ENCODE results near the gene CIAO2B.
A peak's percentile ranks its signal among the peaks of the same experiment; 100 is the strongest.
"Not testable (repeated sequence)": the region's sequence is repeated elsewhere in the genome, so short reads cannot be mapped to it uniquely, and the experiment has no call there.

Gene CIAO2B

DNA sequence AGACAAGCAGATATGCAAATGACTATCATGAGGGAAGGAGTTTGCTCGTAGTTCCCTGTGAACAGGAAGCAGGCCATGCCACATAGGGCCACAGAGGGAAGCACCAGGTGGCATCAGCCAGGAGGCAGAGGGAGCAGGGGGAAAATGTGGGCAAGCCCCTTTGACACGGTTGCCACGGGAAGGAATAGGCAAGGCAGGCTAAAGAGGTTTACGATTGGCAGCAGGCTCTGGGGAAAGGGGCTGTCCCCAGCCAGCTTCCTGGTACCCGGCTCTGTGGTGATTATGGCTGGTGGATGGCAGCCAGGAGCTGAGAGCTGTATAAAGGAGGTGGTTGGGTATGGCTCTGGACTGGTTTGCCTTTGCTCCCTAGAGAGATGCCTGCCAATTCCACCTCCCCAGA lies 27.7 kb upstream of the CIAO2B start:
- Mint-ChIP-seq H3K4me3 (no peak overlapping the region), H3K9me3 (no peaks in the 10 kb centered on the region), H3K27me3 (no peaks in the 10 kb centered on the region), H3K4me1 (ENCODE audit: low read depth) (peaks cover 15% of the 10 kb centered on the region), H3K36me3 (ENCODE audit: low read depth) (no peaks in the 10 kb centered on the region), H3K27ac (peak overlapping the region; percentile 76)
- no peak for DNase-seq

DNA sequence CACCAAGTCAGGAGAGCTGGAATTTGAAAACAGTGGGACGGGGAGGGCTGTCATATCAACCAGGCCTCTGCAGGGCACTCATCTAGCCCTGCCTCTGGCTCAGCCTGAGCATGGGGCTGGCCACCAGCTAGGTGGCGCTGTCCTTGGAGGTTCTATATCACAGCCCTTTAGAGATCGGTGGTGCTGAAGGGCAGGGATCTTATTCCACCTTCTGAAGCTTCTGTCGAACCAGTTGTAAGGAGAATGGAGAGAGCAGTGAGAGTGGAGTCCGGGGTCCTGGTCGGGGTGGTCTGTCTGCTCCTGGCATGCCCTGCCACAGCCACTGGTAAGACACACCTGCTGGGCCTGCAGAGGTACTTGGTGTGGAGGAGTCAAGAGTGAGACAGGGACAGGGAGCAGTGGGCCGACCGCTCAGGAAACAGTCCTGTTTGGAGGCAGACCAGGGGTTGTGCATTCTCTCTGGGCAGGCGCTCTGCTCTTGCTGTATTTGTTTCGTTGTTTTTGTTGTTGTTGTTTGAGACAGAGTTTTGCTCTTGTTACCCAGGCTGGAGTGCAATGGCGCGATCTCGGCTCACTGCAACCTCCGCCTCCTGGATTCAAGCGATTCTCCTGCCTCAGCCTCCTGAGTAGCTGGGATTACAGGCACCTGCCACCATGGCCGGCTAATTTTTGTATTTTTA lies 27.0 kb upstream of the CIAO2B start, which contains the start of gene CES3:
TSS of gene CES3 (plus strand) at position 202 of the 680 bp plus-strand sequence. CDS start at position 244, 42 bp downstream.
- DNase-seq = peak; percentile 72
- Mint-ChIP-seq H3K27ac (peak within 1 kb of the TSS; percentile 76), H3K27me3 (no peaks in the 10 kb centered on the region), H3K36me3 (ENCODE audit: low read depth) (no peaks in the 10 kb centered on the region), H3K9me3 (no peaks in the 10 kb centered on the region), H3K4me3 (no peak within 1 kb of the TSS), H3K4me1 (ENCODE audit: low read depth) (peaks cover 15% of the 10 kb centered on the region)

DNA sequence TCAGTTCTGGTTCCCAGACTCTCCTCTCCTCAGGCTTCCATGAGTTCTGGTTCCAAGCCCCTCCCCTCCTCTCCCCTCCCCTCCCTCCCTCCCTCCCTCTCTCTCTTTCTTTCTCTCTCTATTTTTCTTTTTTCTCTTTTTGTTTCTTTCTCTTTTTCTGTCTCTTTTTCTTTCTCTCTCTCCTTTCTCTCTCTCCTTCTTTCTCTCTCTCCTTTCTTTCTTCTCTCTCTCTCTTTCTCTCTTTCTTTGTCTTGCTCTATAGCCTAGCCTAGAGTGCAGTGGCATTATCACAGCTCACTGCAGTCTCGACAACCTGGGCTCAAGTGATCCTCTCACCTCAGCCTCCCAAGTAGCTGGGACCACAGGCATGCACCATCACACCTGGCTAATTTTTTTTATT lies 26.1 kb upstream of the CIAO2B start:
- no peaks in the 10 kb centered on the region for H3K27me3 Mint-ChIP-seq
- H3K27ac Mint-ChIP-seq = no peak overlapping the region
- no peaks in the 10 kb centered on the region for H3K36me3 Mint-ChIP-seq (ENCODE audit: low read depth)
- no peak for DNase-seq
- H3K9me3 Mint-ChIP-seq = no peaks in the 10 kb centered on the region
- H3K4me3 Mint-ChIP-seq = no peak overlapping the region
- peaks cover 15% of the 10 kb centered on the region for H3K4me1 Mint-ChIP-seq (ENCODE audit: low read depth)

DNA sequence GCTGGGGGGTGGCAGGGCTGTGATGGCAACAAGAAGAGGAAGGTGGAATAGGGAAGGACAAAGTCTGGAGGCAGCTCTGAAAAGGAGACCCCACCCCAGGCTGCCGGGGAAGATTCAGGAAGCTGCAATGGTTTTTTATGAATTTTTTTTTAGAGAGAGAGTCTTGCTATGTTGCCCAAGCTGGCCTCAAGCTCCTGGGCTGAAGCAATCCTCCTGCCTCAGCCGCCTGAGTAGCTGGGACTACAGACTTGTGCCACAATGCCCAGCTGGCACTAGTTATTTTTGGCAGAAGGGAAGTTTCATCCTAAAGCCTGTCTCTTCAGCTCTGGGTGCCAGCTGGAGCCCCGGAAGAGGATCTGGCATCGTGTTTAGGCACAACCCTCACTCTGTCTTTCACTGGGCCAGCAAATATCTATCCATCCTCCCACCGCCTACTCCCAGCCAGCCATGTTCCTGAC lies 25.5 kb upstream of the CIAO2B start:
- Mint-ChIP-seq H3K4me1 (ENCODE audit: low read depth) (peaks cover 15% of the 10 kb centered on the region), H3K9me3 (no peaks in the 10 kb centered on the region), H3K4me3 (no peak overlapping the region), H3K27ac (no peak overlapping the region), H3K36me3 (ENCODE audit: low read depth) (no peaks in the 10 kb centered on the region), H3K27me3 (no peaks in the 10 kb centered on the region)
- no peak for DNase-seq

DNA sequence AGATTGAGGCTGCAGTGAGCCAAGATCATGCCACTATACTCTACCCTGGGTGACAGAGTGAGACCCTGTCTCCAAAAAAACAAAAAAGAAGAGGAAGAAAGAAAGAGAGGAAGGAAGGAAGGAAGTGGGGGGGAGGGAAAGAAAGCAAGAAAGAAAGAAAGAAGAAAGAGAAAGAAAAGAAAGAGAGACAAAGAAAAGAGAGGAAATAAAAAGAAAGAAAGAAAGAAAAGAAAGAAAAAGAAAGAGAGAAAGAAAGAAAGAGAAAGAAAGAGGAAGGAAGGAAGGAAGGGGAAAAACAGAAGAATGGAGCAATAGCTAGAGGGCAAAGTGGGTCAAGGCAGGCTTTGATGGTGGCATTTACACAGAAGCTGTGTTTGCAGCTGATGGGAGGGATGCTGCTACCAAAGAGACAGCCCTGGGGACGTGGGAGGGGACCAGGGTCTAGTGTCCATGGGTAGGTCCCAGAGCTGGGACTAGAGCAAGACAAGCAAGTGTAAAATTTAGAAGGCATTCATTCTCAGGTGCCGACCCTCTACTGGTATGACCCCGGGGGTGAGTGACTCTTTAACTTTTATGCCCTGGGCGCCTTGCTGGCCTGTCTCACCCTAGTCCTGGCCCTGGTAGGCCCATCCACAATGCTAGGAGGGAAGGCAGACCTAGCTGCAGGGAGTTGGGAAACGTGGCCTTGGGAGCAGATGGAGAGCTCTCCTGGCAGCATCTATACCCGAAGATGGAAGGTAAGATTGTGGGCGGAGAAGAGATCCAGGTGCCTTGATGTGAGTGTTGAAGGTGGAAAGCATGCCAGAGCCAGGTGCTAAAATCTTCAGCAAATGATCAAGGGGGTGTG lies 24.9 kb upstream of the CIAO2B start:
- H3K9me3 Mint-ChIP-seq = no peaks in the 10 kb centered on the region

DNA sequence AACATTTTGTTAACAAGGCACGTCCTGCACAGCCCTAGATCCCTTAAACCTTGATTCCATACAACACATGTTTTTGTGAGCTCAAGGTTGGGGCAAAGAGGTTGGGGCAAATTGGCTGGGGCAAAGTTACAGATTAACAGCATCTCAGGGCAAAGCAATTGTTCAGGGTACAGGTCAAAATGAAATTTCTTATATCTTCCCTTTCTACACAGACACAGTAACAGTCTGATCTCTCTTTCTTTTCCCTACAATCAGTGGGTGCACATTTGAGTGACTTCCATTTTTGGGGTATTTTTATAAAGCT lies 21.9 kb upstream of the CIAO2B start:
- peaks cover 27% of the 10 kb centered on the region for H3K27me3 Mint-ChIP-seq
- H3K36me3 Mint-ChIP-seq (ENCODE audit: low read depth); H3K27ac Mint-ChIP-seq; H3K4me1 Mint-ChIP-seq (ENCODE audit: low read depth); DNase-seq; H3K9me3 Mint-ChIP-seq; H3K4me3 Mint-ChIP-seq: not testable (repeated sequence)

More for the DNA sequence above, 24.9 kb upstream of the CIAO2B start:
- no peak overlapping the region for H3K4me3 Mint-ChIP-seq
- peaks cover 15% of the 10 kb centered on the region for H3K4me1 Mint-ChIP-seq (ENCODE audit: low read depth)
- H3K27me3 Mint-ChIP-seq = peaks cover under 1% of the 10 kb centered on the region
- no peak overlapping the region for H3K27ac Mint-ChIP-seq
- no peaks in the 10 kb centered on the region for H3K36me3 Mint-ChIP-seq (ENCODE audit: low read depth)
- no peak for DNase-seq

DNA sequence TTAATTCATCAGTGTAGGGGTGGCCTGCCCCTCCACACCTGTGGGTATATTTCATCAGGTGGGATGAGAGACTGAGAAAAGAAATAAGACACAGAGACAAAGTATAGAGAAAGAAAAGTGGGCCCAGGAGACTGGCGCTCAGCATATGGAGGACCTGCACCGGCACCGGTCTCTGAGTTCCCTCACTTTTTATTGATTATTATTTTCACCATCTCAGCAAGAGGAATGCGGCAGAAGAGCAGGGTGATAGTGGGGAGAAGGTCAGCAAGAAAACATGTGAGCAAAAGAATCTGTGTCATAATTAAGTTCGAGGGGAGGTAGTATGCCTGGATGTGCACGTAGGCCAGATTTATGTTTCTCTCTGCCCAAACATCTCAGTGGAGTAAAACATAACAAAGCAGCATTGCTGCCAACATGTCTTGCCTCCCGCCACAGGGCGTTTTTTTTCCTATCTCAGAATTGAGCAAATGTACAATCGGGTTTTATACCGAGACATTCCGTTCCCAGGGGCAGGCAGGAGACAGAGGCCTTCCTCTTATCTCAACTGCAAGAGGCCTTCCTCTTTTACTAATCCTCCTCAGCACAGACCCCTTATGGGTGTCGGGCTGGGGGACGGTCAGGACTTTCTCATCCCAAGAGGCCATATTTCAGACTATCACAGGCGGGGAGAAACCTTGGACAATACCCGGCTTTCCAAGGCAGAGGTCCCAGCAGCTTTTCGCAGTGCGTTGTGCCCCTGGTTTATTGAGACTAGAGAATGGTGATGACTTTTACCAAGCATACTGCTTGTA lies 21.4 kb upstream of the CIAO2B start:
- H3K27ac Mint-ChIP-seq; H3K36me3 Mint-ChIP-seq (ENCODE audit: low read depth); H3K4me3 Mint-ChIP-seq; DNase-seq; H3K4me1 Mint-ChIP-seq (ENCODE audit: low read depth); H3K9me3 Mint-ChIP-seq: not testable (repeated sequence)
- H3K27me3 Mint-ChIP-seq = peaks cover 29% of the 10 kb centered on the region

DNA sequence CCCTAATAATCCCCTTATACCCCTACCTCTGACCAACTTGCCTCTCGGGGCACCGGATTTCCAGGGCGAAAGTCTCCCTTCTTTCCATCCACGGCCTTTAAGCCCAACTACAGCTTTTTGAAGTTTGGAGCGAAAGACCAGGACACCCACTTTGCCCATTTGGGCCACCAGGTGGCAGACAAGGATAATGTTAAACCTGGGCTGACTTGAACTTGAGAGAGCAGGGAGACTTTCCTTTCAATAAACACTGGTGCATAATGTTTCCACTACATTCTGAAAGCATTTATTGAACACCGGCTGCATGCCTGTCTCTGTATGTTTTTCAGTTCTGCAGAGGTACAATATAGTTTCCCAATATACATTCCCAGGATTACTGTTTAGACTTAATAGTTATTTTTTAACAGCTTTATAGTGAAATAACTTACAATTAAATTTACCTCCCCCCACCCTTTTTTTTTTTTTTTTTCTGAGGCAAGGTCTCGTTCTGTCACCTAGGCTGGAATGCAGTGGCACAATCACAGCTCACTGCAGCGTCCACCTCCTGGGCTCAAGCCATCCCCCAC lies 20.0 kb upstream of the CIAO2B start:
- peak; percentile 83 for DNase-seq
- H3K36me3 Mint-ChIP-seq (ENCODE audit: low read depth) = no peaks in the 10 kb centered on the region
- no peak overlapping the region for H3K27ac Mint-ChIP-seq
- peaks cover 41% of the 10 kb centered on the region for H3K27me3 Mint-ChIP-seq
- H3K4me3 Mint-ChIP-seq = no peak overlapping the region
- H3K4me1 Mint-ChIP-seq (ENCODE audit: low read depth) = peaks cover 7% of the 10 kb centered on the region
- H3K9me3 Mint-ChIP-seq = no peaks in the 10 kb centered on the region

DNA sequence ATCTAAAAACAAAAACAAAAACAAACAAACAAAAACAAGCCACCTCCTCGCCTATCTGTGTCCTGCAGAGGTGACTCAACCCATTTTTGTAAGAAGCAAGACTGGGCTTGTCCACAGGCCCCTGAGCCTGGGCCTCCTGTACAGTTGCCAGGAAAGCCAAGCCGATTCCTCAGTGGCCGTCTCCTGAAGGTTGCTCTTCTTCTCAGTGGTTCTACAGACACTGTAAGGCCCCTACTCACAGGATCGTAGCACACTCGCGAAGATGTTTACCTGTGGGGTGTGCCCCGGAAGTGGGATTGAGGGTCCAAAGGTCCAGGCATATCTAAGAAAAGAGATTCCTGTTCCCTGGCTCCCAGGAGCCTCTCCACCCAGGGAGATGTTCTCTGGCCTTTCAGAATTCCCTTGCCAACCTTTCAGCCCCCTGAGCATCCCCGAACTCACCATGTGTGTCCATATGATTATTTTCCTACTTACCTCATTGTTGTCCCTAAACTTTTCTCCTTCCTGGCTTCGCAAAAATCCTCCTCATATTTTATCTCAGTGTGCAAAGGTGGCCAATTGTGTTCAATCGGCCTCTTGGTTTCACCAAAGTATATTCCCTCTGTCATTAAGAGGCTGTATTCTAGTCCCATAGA lies 19.4 kb upstream of the CIAO2B start:
- Mint-ChIP-seq H3K4me1 (ENCODE audit: low read depth) (peaks cover 9% of the 10 kb centered on the region), H3K36me3 (ENCODE audit: low read depth) (no peaks in the 10 kb centered on the region), H3K9me3 (no peaks in the 10 kb centered on the region), H3K27me3 (peaks cover 47% of the 10 kb centered on the region), H3K4me3 (no peak overlapping the region), H3K27ac (no peak overlapping the region)
- no peak for DNase-seq

DNA sequence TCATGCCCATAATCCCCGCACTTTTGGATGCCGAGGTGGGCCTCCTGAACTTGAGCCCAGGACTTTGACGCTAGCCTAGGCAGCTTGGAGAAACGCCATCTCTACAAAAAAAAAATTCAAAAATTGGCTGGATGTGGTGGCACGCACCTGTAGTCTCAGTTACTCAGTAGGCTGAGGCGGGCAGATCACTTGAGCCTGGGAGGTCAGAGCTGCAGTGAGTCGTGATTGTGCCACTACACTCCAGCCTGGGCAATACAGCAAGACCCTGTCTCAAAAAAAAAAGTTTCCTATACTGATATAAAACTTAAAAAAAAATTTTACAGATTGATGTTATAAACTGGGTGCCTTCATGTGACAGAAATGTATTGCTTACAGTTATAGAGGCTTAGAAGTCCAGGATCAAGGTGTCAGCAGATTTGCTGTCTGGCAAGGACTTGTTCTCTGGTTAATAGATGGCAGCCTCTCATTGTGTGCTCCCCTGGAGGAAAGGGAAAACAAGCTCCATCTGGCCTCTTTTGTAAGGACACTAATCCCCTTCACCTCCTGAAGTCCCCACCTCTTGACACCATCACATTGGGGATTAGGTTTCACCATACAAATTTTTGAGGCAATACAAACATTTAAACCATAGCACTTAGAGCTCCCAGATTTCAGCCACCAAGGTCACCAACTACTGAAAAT lies 18.4 kb upstream of the CIAO2B start:
- DNase-seq = no peak
- Mint-ChIP-seq H3K4me3 (no peak overlapping the region), H3K9me3 (no peaks in the 10 kb centered on the region), H3K4me1 (ENCODE audit: low read depth) (peaks cover 16% of the 10 kb centered on the region), H3K27ac (no peak overlapping the region), H3K27me3 (peaks cover 56% of the 10 kb centered on the region), H3K36me3 (ENCODE audit: low read depth) (no peaks in the 10 kb centered on the region)

DNA sequence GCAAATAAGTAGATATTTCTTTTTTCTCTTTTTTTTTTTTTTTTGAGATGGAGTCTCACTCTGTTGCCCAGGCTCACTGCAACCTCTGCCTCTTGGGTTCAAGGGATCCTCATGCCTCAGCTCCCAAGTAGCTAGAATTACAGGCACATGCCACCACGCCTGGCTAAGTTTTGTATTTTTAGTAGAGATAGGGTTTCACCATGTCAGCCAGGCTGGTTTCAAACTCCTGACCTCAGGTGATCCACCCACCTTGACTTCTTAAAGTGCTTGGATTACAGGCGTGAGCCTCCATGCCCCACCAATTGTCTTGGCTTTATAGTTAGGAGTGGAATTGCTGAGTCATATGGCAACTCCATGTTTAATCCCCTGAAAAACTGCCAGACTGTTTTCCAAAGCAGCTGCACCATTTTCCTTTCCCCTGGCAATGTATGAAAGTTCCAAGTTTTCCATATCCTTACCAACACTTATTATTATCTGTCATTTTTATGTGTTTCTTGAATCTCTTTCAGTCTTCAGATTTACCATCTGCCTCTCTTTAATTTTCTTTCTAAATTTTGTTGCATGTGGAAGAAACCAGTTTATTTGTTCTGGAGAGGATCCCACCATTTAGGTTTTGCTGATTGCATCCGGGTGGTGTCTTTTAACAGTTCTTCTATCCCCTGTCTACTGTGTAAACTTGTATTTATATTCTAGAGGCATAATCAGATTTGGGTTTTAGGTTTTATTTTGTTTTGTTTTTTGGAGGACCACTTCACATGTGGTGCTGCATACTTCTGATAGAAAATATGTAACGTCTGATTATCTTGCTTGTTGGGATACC lies 17.0 kb upstream of the CIAO2B start:
- H3K4me1 Mint-ChIP-seq (ENCODE audit: low read depth) = peaks cover 23% of the 10 kb centered on the region
- peaks cover 60% of the 10 kb centered on the region for H3K27me3 Mint-ChIP-seq
- no peak overlapping the region for H3K4me3 Mint-ChIP-seq
- DNase-seq = no peak
- H3K9me3 Mint-ChIP-seq = no peaks in the 10 kb centered on the region
- H3K36me3 Mint-ChIP-seq (ENCODE audit: low read depth) = no peaks in the 10 kb centered on the region
- no peak overlapping the region for H3K27ac Mint-ChIP-seq

DNA sequence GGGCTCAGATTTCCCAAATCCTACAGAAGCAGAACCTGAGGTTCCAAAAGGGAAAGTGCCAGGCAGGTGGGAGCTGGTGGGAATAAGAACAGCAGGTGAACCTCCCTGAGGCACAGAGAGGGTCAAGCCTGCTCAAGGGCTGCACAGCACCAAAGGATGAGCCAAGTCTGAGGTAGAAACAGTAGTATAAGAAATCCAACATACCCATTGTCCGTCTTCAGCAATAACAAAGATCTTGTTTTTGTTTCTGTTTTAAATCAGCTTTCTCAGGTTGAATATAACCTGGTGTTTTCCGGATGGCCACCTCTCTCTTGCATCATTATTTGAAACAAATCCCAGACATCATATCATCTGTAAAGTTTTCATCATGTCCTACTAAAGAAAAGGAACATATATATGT lies 16.2 kb upstream of the CIAO2B start:
- H3K9me3 Mint-ChIP-seq = no peaks in the 10 kb centered on the region
- no peak for DNase-seq
- H3K4me3 Mint-ChIP-seq = no peak overlapping the region
- H3K4me1 Mint-ChIP-seq (ENCODE audit: low read depth) = peaks cover 23% of the 10 kb centered on the region
- no peaks in the 10 kb centered on the region for H3K36me3 Mint-ChIP-seq (ENCODE audit: low read depth)
- no peak overlapping the region for H3K27ac Mint-ChIP-seq
- peaks cover 60% of the 10 kb centered on the region for H3K27me3 Mint-ChIP-seq

DNA sequence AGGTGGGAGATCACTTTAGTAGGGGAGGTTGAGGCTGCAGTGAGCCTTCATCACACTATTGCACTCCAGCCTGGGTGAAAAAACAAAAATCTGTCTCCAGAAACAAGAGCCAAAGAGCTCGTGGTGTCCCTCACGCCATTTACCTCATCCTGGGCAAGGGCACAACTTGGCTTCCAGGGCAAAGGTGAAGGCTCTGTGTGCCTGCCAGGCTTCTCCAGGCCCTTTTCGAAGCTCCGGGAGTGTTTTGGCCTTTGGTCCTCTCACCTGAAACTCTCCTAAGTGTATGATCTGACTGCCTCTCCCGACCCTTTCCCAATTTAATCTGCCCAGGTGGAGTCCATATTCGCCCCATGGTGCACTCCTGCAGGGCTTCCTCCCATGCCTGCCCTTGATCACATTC lies 15.3 kb upstream of the CIAO2B start:
- Mint-ChIP-seq H3K4me3 (no peak overlapping the region), H3K4me1 (ENCODE audit: low read depth) (peaks cover 23% of the 10 kb centered on the region), H3K27me3 (peaks cover 60% of the 10 kb centered on the region), H3K27ac (no peak overlapping the region), H3K36me3 (ENCODE audit: low read depth) (no peaks in the 10 kb centered on the region), H3K9me3 (no peaks in the 10 kb centered on the region)
- DNase-seq = no peak
